Activated CD4-positive, alpha-beta memory T cell treated with anti-CD3 and anti-CD28 coated beads for 36 hours (primary cell): ENCODE measurements around the gene LRRN4CL. TPM values are rescaled to one million over a fixed set of nuclear protein-coding genes. Genes with fewer than 3 reads are reported as not detected.
"Not testable (repeated sequence)": the region's sequence is repeated elsewhere in the genome, so short reads cannot be mapped to it uniquely, and the experiment has no call there.

Source experiments
- CTCF ChIA-PET: fragments of 350-600 bp; sonication (Branson Sonifier 250); formaldehyde crosslinking; loops from one replicate; lab custom pipeline; 2021; ENCODE audit warnings: antibody characterized with exemption, inconsistent platforms; lab: Charles Lee
- POLR2A ChIA-PET: fragments of 350-600 bp; sonication (Branson Sonifier 250); formaldehyde crosslinking; loops from one replicate; lab custom pipeline; 2021; ENCODE audit warnings: antibody characterized with exemption; lab: Charles Lee
- DNase-seq: peaks from one replicate; pipeline ENCODE4 v3.0.0-alpha.2; 2020
- H3K27ac Mint-ChIP-seq: one replicate; pipeline ENCODE4 v1.8.0; 2021; ENCODE audit warnings: mixed read lengths
- H3K27me3 Mint-ChIP-seq: one replicate; pipeline ENCODE4 v1.8.0; 2021; ENCODE audit warnings: mixed read lengths
- H3K36me3 Mint-ChIP-seq: one replicate; pipeline ENCODE4 v1.8.0; 2021; ENCODE audit warnings: mixed read lengths
- H3K4me1 Mint-ChIP-seq: one replicate; pipeline ENCODE4 v1.8.0; 2021; ENCODE audit warnings: low read depth, mixed read lengths
- H3K4me3 Mint-ChIP-seq: one replicate; pipeline ENCODE4 v1.8.0; 2021; ENCODE audit warnings: mild to moderate bottlenecking, mixed read lengths
- H3K9me3 Mint-ChIP-seq: one replicate; pipeline ENCODE4 v1.8.0; 2021; ENCODE audit warnings: mixed read lengths
- intact Hi-C: fragments of 100-400 bp; cut with micrococcal nuclease; formaldehyde crosslinking; loops from one replicate; pipeline ENCODE4 v1.15.1; 2023
- total RNA-seq, 2 experiments: library from RNA; stranded (reverse); gene quantifications; one replicate each; pipeline ENCODE4 v1.2.3, GENCODE V29; 2021

Gene LRRN4CL
- total RNA-seq, 2 experiments from 2014 or later: 0.12 to 0.21 TPM

DNA sequence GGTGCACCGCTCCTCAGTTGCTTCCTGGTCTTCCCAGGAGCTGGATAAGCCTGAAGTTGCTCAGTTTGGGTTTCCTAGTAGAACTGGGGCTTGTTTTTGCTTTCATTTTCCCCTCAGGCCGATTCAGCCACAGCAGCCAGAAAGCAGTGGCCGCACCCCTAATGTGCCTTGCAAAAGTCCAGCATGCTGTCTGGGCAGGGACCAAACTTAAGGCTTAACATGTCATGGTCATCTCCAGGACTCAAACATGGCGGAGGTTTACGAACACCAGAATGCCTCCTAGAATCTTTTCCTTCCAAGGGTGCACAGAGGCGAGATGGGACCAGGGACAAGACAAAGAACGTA, 20.6 kb upstream of the LRRN4CL start:
- Mint-ChIP-seq H3K27me3 (no peaks in the 10 kb centered on the region), H3K27ac (peak overlapping the region; percentile 95), H3K4me3 (peak overlapping the region; percentile 86), H3K4me1 (peaks cover 73% of the 10 kb centered on the region), H3K36me3 (peaks cover 39% of the 10 kb centered on the region), H3K9me3 (no peaks in the 10 kb centered on the region)
- intact Hi-C loops: no loop called here
- ChIA-PET CTCF (interaction anchor here (1.7 to 2.5 kb wide), 4 partner anchors 17 to 286 kb away, joined by 4 to 9 read pairs (median 6); partner anchors contain the start of genes HNRNPUL2 and TUT1), POLR2A (interaction anchor here (1.0 to 5.4 kb wide), 12 partner anchors 16 to 145 kb away, joined by 3 to 29 read pairs (median 10); partner anchors contain the start of genes B3GAT3, C11orf98, CSKMT and GANAB)
- peak; percentile 34 for DNase-seq

DNA sequence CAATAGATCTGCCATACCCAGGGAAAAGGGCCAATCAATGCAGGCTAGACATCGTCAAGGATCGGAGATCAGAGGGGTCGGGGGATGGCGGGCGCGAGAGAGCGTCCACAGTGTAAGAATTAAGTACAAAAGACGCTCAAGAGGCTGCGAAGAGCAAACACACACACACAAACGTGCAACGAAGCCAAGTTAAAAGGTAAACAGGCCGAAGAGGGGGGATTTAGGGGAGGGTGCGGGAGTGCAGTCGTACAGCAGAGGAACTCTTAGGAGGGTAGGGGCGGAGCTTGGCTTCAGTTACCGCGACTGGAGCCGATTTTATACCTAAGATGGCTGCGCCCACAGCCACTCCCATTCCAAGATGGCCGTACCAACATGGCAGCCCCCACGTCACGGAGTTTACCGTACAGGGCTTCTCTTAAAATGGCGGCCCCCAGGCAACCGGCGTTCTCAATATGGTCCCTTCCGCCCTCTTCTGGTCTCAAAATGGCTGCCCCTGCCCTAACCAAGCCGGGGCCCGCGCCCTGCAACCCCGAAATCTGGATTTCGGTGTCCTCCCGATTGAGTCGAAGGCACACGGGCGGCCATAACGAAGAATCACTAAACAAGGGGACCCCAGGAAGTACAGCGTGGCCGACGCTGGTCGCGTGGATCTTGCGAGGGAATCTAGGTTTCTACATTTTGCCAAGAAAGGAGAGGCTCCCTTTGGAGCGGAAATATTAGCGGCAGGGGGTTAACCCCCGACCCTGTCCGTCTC, 20.1 kb upstream of the LRRN4CL start:
- intact Hi-C loops: loop anchor here (1.0 to 5.0 kb wide), 11 partner anchors 18 to 172 kb away; partner anchors contain the start of genes C11orf98, CSKMT, HNRNPUL2 and MTA2
- peaks cover 69% of the 10 kb centered on the region for H3K4me1 Mint-ChIP-seq
- peak overlapping the region; percentile 95 for H3K27ac Mint-ChIP-seq
- CTCF ChIA-PET: interaction anchor here (0.7 to 2.5 kb wide), 5 partner anchors 16 to 285 kb away, joined by 3 to 9 read pairs (median 5); partner anchors contain the start of genes HNRNPUL2 and TUT1
- DNase-seq: peak; percentile 98
- POLR2A ChIA-PET: interaction anchor here (0.6 to 5.4 kb wide), 17 partner anchors 16 to 285 kb away, joined by 3 to 29 read pairs (median 5); partner anchors contain the start of genes B3GAT3, C11orf98, CSKMT and GANAB
- peaks cover 37% of the 10 kb centered on the region for H3K36me3 Mint-ChIP-seq
- peak overlapping the region; percentile 86 for H3K4me3 Mint-ChIP-seq
- H3K27me3 Mint-ChIP-seq: no peaks in the 10 kb centered on the region
- H3K9me3 Mint-ChIP-seq: no peaks in the 10 kb centered on the region

DNA sequence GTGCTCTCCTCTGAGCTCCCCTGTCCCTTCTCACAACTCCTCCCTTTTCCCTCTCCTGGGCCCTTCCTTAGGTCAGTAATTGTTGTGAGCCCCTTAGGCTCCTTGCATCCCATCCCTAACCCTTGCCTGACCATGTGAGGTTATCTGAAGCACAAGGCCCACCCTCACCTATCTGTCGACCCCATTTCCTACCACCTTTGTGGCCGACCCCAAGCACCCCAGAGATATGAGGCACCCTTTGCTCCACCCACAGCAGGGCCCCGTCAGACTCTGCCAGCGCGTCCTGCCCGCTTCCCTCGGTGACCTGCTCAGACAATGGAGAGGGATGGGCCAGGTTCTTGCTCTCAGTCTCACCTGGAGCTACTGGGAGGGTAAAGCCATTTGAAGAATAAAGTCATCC, 19.5 kb upstream of the LRRN4CL start:
- Mint-ChIP-seq H3K27ac (peak overlapping the region; percentile 95), H3K36me3 (peaks cover 37% of the 10 kb centered on the region), H3K4me1 (peaks cover 63% of the 10 kb centered on the region), H3K27me3 (no peaks in the 10 kb centered on the region), H3K4me3 (peak overlapping the region; percentile 86), H3K9me3 (no peaks in the 10 kb centered on the region)
- peak; percentile 63 for DNase-seq
- ChIA-PET CTCF (interaction anchor here (0.7 to 2.5 kb wide), 5 partner anchors 15 to 284 kb away, joined by 3 to 9 read pairs (median 5); partner anchors contain the start of genes HNRNPUL2 and TUT1), POLR2A (interaction anchor here (0.6 to 5.4 kb wide), 17 partner anchors 19 to 284 kb away, joined by 3 to 29 read pairs (median 5); partner anchors contain the start of genes B3GAT3, C11orf98, CSKMT and GANAB)
- intact Hi-C loops: loop anchor here (1.0 to 5.0 kb wide), 11 partner anchors 19 to 173 kb away; partner anchors contain the start of genes C11orf98, CSKMT, HNRNPUL2 and MTA2

DNA sequence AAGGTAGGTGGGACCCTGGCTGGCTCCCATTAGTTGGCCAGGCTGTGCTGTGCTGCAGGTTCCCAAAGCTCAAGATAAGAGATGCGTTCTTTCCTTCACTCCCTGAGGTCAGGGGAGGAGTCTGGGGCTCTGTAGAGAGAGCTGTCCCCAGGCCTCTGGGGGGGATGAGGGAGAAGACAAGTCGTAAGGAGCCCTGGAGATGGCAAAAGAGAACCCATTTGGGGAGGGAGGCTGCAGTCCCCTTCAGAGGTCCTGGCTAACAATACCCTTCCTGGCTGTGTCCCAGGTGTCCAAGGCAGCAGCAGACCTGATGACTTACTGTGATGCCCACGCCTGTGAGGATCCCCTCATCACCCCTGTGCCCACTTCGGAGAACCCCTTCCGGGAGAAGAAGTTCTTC, 19.1 kb upstream of the LRRN4CL start:
- POLR2A ChIA-PET: interaction anchor here (0.7 to 5.4 kb wide), 13 partner anchors 19 to 284 kb away, joined by 3 to 29 read pairs (median 8); partner anchors contain the start of genes C11orf98, CSKMT, GANAB and HNRNPUL2

DNA sequence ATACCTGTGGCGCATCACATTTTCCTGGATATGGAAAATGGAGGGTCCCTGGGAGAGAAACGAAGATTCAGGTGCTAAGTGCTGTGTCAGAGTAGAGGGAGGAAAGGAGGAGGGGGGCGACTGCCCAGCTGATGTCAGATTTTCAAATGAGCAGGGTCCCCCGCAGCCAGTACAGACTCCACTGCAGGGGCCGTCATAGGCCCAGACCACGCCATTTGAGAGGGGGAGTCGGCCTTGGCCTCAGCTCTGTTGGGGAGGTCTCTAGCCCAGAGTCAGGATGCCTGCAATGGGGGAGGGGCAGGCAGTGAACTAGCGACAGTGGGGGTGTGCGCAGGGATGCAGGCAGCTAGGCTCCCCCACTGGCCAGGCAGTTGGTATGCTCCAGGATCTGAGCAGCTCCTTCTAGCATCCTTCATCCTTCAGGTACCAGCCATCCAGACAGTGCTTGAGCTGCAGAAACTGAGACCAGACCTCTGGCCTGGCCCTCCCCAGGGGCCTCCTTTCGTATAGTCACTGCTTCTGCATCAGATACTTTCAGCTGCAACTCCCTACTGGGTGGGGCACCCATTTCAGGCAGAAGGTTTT, 18.0 kb upstream of the LRRN4CL start, which contains the start of the genes BSCL2 and GNG3:
Gene BSCL2, minus strand, starts transcription at position 148 of the 585 bp plus-strand sequence. CDS start 229 bp downstream, outside the sequence.
Gene GNG3, plus strand, starts transcription at position 400 of the 585 bp plus-strand sequence. CDS start 620 bp downstream, outside the sequence.
- DNase-seq: no peak
- Mint-ChIP-seq H3K9me3 (no peaks in the 10 kb centered on the region), H3K27me3 (no peaks in the 10 kb centered on the region), H3K4me1 (peaks cover 51% of the 10 kb centered on the region), H3K36me3 (peaks cover 27% of the 10 kb centered on the region), H3K27ac (peak within 1 kb of the TSS; percentile 95), H3K4me3 (peak within 1 kb of the TSS; percentile 86)
- intact Hi-C loops: loop anchor here (5.0 kb wide), 2 partner anchors 45 to 115 kb away; partner anchors contain the start of genes TUT1 and ZBTB3
- ChIA-PET POLR2A (interaction anchor here (0.7 to 5.4 kb wide), 6 partner anchors 20 to 133 kb away, joined by 3 to 29 read pairs (median 13); partner anchors contain the start of genes C11orf98, CSKMT, HNRNPUL2 and LBHD1), CTCF (interaction anchor here (1.1 to 2.0 kb wide), 2 partner anchors 13 to 115 kb away, joined by 3 to 8 read pairs; no protein-coding TSS in a partner anchor)

More for the DNA sequence above, 19.1 kb upstream of the LRRN4CL start:
- peak overlapping the region; percentile 95 for H3K27ac Mint-ChIP-seq
- no peaks in the 10 kb centered on the region for H3K9me3 Mint-ChIP-seq
- no peak for DNase-seq
- H3K27me3 Mint-ChIP-seq: no peaks in the 10 kb centered on the region
- H3K4me3 Mint-ChIP-seq: peak overlapping the region; percentile 86
- CTCF ChIA-PET: interaction anchor here (0.7 to 2.5 kb wide), 5 partner anchors 15 to 284 kb away, joined by 3 to 9 read pairs (median 5); partner anchors contain the start of genes HNRNPUL2 and TUT1
- H3K4me1 Mint-ChIP-seq: peaks cover 58% of the 10 kb centered on the region
- H3K36me3 Mint-ChIP-seq: peaks cover 33% of the 10 kb centered on the region
- intact Hi-C loops: loop anchor here (2.0 to 5.0 kb wide), 4 partner anchors 44 to 116 kb away; partner anchors contain the start of genes C11orf98, CSKMT, POLR2G and TUT1

DNA sequence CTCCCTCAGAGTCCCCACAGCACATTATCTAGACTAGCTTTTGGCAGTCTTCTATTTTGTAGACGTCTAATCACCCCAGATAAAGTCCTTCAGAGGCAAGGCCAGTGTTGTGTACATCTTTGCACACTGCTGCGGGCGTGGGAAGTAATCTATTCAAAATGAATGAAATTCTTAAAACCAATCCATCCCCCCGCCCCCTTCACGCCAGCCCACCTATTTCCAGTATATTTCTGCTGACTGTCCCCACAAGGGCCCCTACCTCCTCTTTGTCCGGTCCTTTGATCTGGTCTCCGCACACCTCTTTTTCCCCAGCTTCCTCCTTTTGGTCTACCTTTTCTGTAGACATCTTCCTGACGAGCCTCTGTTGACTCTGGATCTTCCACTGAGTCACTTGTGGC, 17.5 kb upstream of the LRRN4CL start:
- H3K36me3 Mint-ChIP-seq: peaks cover 28% of the 10 kb centered on the region
- H3K27me3 Mint-ChIP-seq: no peaks in the 10 kb centered on the region
- H3K9me3 Mint-ChIP-seq: no peaks in the 10 kb centered on the region
- H3K4me1 Mint-ChIP-seq: peaks cover 50% of the 10 kb centered on the region
- DNase-seq: no peak
- peak overlapping the region; percentile 32 for H3K4me3 Mint-ChIP-seq
- intact Hi-C loops: loop anchor here (5.0 kb wide), 2 partner anchors 45 to 115 kb away; partner anchors contain the start of genes TUT1 and ZBTB3
- H3K27ac Mint-ChIP-seq: no peak overlapping the region
- ChIA-PET CTCF (interaction anchor here (1.1 to 2.0 kb wide), 3 partner anchors 12 to 282 kb away, joined by 3 to 8 read pairs (median 6); no protein-coding TSS in a partner anchor), POLR2A (interaction anchor here (1.0 to 5.4 kb wide), 5 partner anchors 35 to 134 kb away, joined by 5 to 29 read pairs (median 8); partner anchors contain the start of genes C11orf98, CSKMT, INTS5 and LBHD1)

DNA sequence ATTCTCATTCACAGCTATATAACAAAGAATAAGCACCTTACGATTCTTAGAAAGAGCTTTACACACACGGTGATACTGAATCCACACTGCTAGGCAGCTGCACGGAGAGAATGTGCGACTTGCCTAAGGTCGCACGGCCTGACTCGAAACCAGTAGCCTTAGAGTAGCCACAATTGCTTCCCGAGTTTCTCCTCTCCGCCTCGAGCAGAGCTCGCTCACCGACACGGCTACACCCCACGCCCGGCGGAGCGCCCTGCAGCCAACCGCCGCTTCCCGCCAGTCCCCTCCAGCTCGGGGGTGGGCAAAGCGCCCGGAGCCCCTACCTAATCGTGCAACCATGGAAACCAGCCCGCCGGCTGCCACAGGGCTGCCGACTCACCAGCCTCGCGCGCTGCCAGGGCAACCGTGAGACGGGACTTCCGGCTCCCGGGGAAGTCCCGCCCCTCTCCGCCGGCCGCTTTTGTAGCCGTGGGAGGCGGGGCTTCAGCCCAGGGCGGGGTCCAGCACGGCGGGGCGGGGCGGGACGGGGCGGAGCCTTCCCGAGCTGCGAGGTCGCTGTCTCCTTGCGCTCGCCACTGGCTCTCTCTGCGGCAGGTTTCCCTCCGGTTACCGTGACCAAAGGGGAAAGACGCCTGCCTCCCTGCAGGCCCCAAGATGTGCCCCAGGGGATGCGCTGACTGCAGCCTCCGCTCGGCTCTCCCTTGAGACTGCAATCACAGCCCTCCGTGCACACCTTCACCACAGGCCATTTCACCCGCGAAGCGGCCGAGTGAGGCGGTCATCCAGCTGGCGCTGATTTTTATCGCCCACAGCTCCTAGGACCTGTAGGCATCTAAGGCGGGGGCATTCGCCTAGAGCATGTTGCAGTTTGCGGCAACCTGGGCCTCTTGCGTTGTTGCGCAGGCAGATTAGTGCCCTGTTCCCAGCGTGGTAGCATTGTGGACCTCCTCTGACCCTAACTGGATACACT, 16.8 kb upstream of the LRRN4CL start:
- H3K27ac Mint-ChIP-seq: peak overlapping the region; percentile 70
- ChIA-PET POLR2A (interaction anchor here (0.8 to 5.4 kb wide), 9 partner anchors 17 to 134 kb away, joined by 3 to 29 read pairs (median 5); partner anchors contain the start of genes B3GAT3, C11orf98, CSKMT and GANAB), CTCF (interaction anchor here (0.6 to 2.0 kb wide), 7 partner anchors 9 to 281 kb away, joined by 3 to 8 read pairs (median 4); partner anchors contain the start of genes HNRNPUL2, STX5 and TTC9C)
- peak overlapping the region; percentile 85 for H3K4me3 Mint-ChIP-seq
- intact Hi-C loops: loop anchor here (5.0 kb wide), 2 partner anchors 46 to 114 kb away; partner anchors contain the start of genes TUT1 and ZBTB3
- DNase-seq: peak; percentile 96
- peaks cover 50% of the 10 kb centered on the region for H3K4me1 Mint-ChIP-seq
- no peaks in the 10 kb centered on the region for H3K9me3 Mint-ChIP-seq
- H3K36me3 Mint-ChIP-seq: peaks cover 30% of the 10 kb centered on the region
- H3K27me3 Mint-ChIP-seq: no peaks in the 10 kb centered on the region

DNA sequence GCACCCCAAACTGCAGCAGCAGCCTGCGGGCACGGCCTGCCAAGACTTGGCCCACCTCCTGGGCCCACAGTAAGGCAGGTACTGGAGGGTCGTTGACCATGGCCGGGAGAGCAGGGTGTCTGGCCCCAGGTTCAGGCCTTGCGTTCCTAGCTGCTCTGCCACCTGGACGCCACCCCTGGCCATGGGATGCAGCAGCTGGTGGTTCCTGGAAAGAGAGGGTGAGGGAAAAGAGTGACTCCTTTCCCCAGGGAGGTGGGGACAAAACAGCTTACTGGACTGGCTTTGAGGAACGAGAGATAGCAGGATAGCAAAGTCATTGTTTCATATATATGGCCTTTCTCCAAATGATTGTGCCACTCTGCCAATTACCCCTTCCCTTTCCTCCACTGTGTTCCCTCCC, 16.1 kb upstream of the LRRN4CL start:
- intact Hi-C loops: loop anchor here (5.0 kb wide), 2 partner anchors 47 to 113 kb away; partner anchors contain the start of genes TUT1 and ZBTB3
- Mint-ChIP-seq H3K27me3 (no peaks in the 10 kb centered on the region), H3K36me3 (peaks cover 29% of the 10 kb centered on the region), H3K27ac (peak overlapping the region; percentile 70), H3K4me1 (peaks cover 45% of the 10 kb centered on the region), H3K9me3 (no peaks in the 10 kb centered on the region), H3K4me3 (peak overlapping the region; percentile 85)
- ChIA-PET POLR2A (interaction anchor here (0.8 to 5.4 kb wide), 7 partner anchors 16 to 135 kb away, joined by 3 to 29 read pairs (median 5); partner anchors contain the start of genes B3GAT3, GANAB, INTS5 and LBHD1), CTCF (interaction anchor here (0.5 to 2.0 kb wide), 7 partner anchors 8 to 281 kb away, joined by 3 to 8 read pairs (median 4); partner anchors contain the start of genes HNRNPUL2 and TTC9C)
- DNase-seq: no peak

DNA sequence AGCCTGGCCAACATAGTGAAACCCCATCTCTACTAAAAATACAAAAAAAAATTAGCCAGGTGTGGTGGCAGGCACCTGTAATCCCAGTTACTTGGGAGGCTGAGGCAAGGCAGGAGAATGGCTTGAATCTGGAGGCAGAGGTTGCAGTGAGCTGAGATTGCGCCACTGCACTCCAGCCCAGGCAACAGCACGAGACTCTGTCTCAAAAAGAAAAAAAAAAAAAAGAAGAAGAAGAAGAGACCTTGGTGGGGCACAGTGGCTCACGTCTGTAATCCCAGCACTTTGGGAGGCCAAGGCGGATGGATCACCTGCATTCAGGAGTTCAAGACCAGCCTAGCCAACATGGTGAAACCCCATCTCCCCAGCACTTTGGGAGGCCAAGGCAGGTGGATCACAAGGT, 14.6 kb upstream of the LRRN4CL start:
- H3K27ac Mint-ChIP-seq, DNase-seq, H3K9me3 Mint-ChIP-seq, POLR2A ChIA-PET, H3K4me3 Mint-ChIP-seq, intact Hi-C loops, H3K27me3 Mint-ChIP-seq: not testable (repeated sequence)
- H3K4me1 Mint-ChIP-seq: peaks cover 39% of the 10 kb centered on the region
- CTCF ChIA-PET: interaction anchor here (0.6 kb wide), 1 partner anchor 63 kb away, joined by 3 read pairs; no protein-coding TSS in a partner anchor
- peaks cover 20% of the 10 kb centered on the region for H3K36me3 Mint-ChIP-seq
